Measurements from ENCODE around the gene ADAP2. TPM values are rescaled to one million over a fixed set of nuclear protein-coding genes. Genes with fewer than 3 reads are reported as not detected.
A peak's percentile ranks its signal among the peaks of the same experiment; 100 is the strongest.

ADAP2 gene, protein sequence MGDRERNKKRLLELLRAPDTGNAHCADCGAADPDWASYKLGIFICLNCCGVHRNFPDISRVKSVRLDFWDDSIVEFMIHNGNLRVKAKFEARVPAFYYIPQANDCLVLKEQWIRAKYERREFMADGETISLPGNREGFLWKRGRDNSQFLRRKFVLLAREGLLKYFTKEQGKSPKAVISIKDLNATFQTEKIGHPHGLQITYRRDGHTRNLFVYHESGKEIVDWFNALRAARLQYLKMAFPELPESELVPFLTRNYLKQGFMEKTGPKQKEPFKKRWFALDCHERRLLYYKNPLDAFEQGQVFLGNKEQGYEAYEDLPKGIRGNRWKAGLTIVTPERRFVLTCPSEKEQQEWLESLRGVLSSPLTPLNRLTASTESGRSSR
- total RNA-seq: 10 to 100 TPM; 18.6 to 37.1 TPM
- polyA plus RNA-seq: 10 to 100 TPM; 10.3 to 40.9 TPM
- long read RNA-seq, donor 1, partial matches to known transcripts: 0 of 1 reads
- long read RNA-seq, donor 1, other reads (novel, unspliced or antisense): 0 of 1 reads
- long read RNA-seq, donor 2: 0 reads
- long read RNA-seq, donor 3: 0 reads
- long read RNA-seq, donor 4, partial matches to known transcripts: 0 of 1 reads
- long read RNA-seq, donor 4, other reads (novel, unspliced or antisense): 0 of 1 reads
- long read RNA-seq, donor 5: 0 reads

DNA sequence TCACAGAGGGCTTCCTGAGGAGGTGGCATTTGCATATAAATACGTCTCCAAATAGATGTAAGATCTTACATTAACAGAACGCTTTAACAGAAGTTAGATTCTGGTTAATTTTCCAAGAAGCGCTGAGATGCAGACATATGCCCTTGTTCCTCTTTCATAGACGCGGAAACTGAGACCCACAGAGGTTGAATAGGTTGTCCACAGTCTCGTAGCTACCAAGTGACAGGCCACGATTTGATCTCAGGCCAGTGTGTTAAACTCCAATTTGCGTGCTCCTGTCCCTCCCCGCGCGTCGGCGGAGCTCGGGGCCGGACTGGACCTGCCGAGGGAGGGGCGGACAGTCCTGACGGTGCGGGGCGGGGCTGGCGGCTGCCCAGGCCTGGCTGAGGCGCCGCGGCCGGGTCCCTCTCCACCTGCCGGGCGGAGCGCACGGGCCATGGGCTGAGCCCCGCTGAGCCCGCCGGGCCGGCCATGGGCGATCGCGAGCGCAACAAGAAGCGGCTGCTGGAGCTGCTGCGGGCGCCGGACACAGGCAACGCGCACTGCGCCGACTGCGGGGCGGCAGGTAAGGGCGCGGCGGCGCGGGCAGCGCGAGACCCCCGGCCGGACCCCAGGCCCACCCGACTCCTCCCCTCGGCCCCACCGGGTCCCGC is at the start of gene ADAP2:
Gene ADAP2, plus strand, starts transcription at position 402 of the 653 bp plus-strand sequence. Its CDS starts 70 bp downstream, at position 472.
- peak within 1 kb of the TSS; percentile 11 to 52 for H3K27ac ChIP-seq (ENCODE audit: low read depth in 1 of 2, low read length in 1 of 2)
- H3K9ac ChIP-seq (ENCODE audit: insufficient read depth in 1 of 2, low read length in 2 of 2): no peak within 1 kb of the TSS
- peaks cover 0 to 41% (median 33%) of the 10 kb centered on the region in 3 donors for H3K27me3 ChIP-seq (ENCODE audit: control insufficient read depth in 3 of 3, insufficient read depth in 3 of 3, low read length in 2 of 3)
- 2 to 4% methylated on average over 32 to 60 of the region's 60 CpGs for WGBS, 2 donors
- peak; percentile 84 for ATAC-seq (ENCODE audit: insufficient read depth, low FRiP score)
- peaks cover 0 to 7% (median 3%) of the 10 kb centered on the region in 5 donors for H3K4me1 ChIP-seq (ENCODE audit: control insufficient read depth in 5 of 5, insufficient read depth in 5 of 5, low read length in 5 of 5)
- peak within 1 kb of the TSS; percentile 61 for H3K4me3 ChIP-seq
- DNase-seq: peak in 1 of 3 donors; percentile 24
- H3K36me3 ChIP-seq (ENCODE audit: control insufficient read depth in 4 of 4, insufficient read depth in 4 of 4, low read length in 4 of 4): no peaks in the 10 kb centered on the region
- H3K9me3 ChIP-seq (ENCODE audit: control insufficient read depth in 4 of 4, insufficient read depth in 3 of 4, low read length in 3 of 4): no peaks in the 10 kb centered on the region
- TF ChIP-seq, protein P1, sequence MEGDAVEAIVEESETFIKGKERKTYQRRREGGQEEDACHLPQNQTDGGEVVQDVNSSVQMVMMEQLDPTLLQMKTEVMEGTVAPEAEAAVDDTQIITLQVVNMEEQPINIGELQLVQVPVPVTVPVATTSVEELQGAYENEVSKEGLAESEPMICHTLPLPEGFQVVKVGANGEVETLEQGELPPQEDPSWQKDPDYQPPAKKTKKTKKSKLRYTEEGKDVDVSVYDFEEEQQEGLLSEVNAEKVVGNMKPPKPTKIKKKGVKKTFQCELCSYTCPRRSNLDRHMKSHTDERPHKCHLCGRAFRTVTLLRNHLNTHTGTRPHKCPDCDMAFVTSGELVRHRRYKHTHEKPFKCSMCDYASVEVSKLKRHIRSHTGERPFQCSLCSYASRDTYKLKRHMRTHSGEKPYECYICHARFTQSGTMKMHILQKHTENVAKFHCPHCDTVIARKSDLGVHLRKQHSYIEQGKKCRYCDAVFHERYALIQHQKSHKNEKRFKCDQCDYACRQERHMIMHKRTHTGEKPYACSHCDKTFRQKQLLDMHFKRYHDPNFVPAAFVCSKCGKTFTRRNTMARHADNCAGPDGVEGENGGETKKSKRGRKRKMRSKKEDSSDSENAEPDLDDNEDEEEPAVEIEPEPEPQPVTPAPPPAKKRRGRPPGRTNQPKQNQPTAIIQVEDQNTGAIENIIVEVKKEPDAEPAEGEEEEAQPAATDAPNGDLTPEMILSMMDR (IDR thresholded peaks at IDR 0.05; ENCODE audit: control extremely low read depth, extremely low read depth): no peak

DNA sequence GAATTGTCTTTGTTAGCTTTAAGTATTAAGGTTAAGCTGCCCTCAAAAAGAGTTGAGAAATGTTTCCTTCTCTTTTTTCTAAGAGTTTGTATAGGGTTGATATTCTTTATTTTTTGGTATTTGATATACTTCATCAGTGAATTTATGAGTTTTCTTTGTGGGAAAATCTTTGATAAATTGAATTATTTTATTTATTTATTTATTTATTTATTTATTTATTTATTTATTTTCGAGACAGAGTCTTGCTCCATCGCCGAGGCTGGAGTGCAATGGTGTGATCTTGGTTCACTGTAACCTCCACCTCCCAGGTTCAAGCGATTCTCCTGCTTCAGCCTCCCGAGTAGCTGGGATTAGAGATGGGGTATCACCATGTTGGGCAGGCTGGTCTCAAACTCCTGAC is 35.6 kb upstream of the ADAP2 start:
- H3K9ac ChIP-seq (ENCODE audit: insufficient read depth in 1 of 2, low read length in 2 of 2): no peak overlapping the region
- H3K4me1 ChIP-seq (ENCODE audit: control insufficient read depth in 5 of 5, insufficient read depth in 5 of 5, low read length in 5 of 5): no peaks in the 10 kb centered on the region
- DNase-seq (no peak), ATAC-seq (ENCODE audit: insufficient read depth, low FRiP score) (no peak)
- TF ChIP-seq, protein P1 (IDR thresholded peaks at IDR 0.05; ENCODE audit: control extremely low read depth, extremely low read depth): no peak
- no peak overlapping the region for H3K4me3 ChIP-seq
- H3K36me3 ChIP-seq (ENCODE audit: control insufficient read depth in 4 of 4, insufficient read depth in 4 of 4, low read length in 4 of 4): peaks cover 0 to 3% (median 0%) of the 10 kb centered on the region in 4 donors
- H3K9me3 ChIP-seq (ENCODE audit: control insufficient read depth in 4 of 4, insufficient read depth in 3 of 4, low read length in 3 of 4): no peaks in the 10 kb centered on the region
- H3K27ac ChIP-seq (ENCODE audit: low read depth in 1 of 2, low read length in 1 of 2): no peak overlapping the region
- 94 to 97% methylated on average over 5 of the region's 5 CpGs for WGBS, 2 donors
- no peaks in the 10 kb centered on the region for H3K27me3 ChIP-seq (ENCODE audit: control insufficient read depth in 3 of 3, insufficient read depth in 3 of 3, low read length in 2 of 3)

DNA sequence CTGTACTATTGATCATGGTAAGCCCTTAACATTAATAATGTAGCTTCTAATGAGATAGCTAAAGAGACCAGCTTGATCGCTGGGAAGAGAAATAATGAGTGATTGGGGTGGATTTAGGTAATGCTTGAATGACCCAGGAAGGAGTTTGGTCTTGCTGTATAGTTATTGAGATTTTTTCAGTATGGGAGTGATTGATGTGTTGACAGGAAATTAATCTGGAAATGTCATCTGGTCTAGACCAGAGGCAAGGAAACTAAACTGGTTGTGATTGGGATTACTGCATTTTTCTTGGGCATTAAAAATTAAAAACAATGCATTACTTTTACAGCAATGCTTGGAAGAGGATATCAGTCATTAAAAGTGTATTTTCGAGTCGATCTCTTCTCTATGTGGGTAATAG is 27.5 kb upstream of the ADAP2 start:
- no peak overlapping the region for H3K9ac ChIP-seq (ENCODE audit: insufficient read depth in 1 of 2, low read length in 2 of 2)
- H3K27me3 ChIP-seq (ENCODE audit: control insufficient read depth in 3 of 3, insufficient read depth in 3 of 3, low read length in 2 of 3): no peaks in the 10 kb centered on the region
- H3K4me1 ChIP-seq (ENCODE audit: control insufficient read depth in 5 of 5, insufficient read depth in 5 of 5, low read length in 5 of 5): no peaks in the 10 kb centered on the region
- WGBS, 2 donors: 93 to 95% methylated on average over 3 of the region's 3 CpGs
- H3K9me3 ChIP-seq (ENCODE audit: control insufficient read depth in 4 of 4, insufficient read depth in 3 of 4, low read length in 3 of 4): no peaks in the 10 kb centered on the region
- H3K36me3 ChIP-seq (ENCODE audit: control insufficient read depth in 4 of 4, insufficient read depth in 4 of 4, low read length in 4 of 4): peaks cover 0 to 10% (median 4%) of the 10 kb centered on the region in 4 donors
- ATAC-seq (ENCODE audit: insufficient read depth, low FRiP score) (no peak), DNase-seq (no peak)
- no peak overlapping the region for H3K4me3 ChIP-seq
- TF ChIP-seq, protein P1 (IDR thresholded peaks at IDR 0.05; ENCODE audit: control extremely low read depth, extremely low read depth): no peak
- H3K27ac ChIP-seq (ENCODE audit: low read depth in 1 of 2, low read length in 1 of 2): no peak overlapping the region
